Activated naive CD8-positive, alpha-beta T cell (primary cell): ENCODE data around the gene MCTP1.

ENCODE experiments used
- H3K27ac Mint-ChIP-seq: one replicate; pipeline ENCODE4 v1.8.0; 2021; ENCODE audit warnings: mixed read lengths
- H3K27me3 Mint-ChIP-seq: one replicate; pipeline ENCODE4 v1.8.0; 2021; ENCODE audit warnings: mixed read lengths
- H3K36me3 Mint-ChIP-seq: one replicate; pipeline ENCODE4 v1.8.0; 2021; ENCODE audit warnings: mixed read lengths
- H3K4me1 Mint-ChIP-seq: one replicate; pipeline ENCODE4 v1.8.0; 2021; ENCODE audit warnings: low read depth, mixed read lengths
- H3K4me3 Mint-ChIP-seq: one replicate; pipeline ENCODE4 v1.8.0; 2021; ENCODE audit warnings: mild to moderate bottlenecking, mixed read lengths
- H3K9me3 Mint-ChIP-seq: one replicate; pipeline ENCODE4 v1.8.0; 2021; ENCODE audit warnings: low read depth, mixed read lengths

The MCTP1 gene

DNA sequence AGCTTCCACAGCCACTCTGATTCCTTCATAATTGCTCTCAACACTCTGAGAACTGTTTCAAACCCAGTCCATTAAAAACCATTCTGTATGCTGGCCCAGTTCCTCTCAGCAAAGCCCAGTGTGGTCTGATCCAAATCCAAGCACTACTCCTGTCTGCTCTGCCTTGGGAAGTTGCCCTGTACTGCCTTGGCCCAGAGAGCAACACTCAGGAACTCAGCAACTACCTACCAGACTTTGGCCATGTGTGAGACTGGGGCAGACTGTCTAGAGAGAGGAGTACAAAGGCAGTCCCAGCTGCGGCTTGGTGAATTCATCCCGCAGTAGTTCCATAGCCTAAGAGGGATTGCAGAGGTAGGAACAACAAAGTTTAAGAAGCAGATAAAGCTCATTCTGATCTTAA is 214.4 kb downstream of the MCTP1 start:
- no peak overlapping the region for H3K27ac Mint-ChIP-seq
- no peak overlapping the region for H3K4me3 Mint-ChIP-seq
- H3K4me1 Mint-ChIP-seq = no peaks in the 10 kb centered on the region
- no peaks in the 10 kb centered on the region for H3K27me3 Mint-ChIP-seq
- no peaks in the 10 kb centered on the region for H3K9me3 Mint-ChIP-seq
- no peaks in the 10 kb centered on the region for H3K36me3 Mint-ChIP-seq

- no peaks in the 10 kb centered on the region for H3K9me3 Mint-ChIP-seq
- no peaks in the 10 kb centered on the region for H3K4me1 Mint-ChIP-seq
- no peak overlapping the region for H3K4me3 Mint-ChIP-seq
Observed at GRCh38 chr5:95069948-95070347, 214.9 kb downstream of the MCTP1 start.

GRCh38 chr5:95069021-95069420 is 215.9 kb downstream of the MCTP1 start:
- H3K9me3 Mint-ChIP-seq = no peaks in the 10 kb centered on the region
- no peaks in the 10 kb centered on the region for H3K36me3 Mint-ChIP-seq
- no peaks in the 10 kb centered on the region for H3K27me3 Mint-ChIP-seq
- no peak overlapping the region for H3K27ac Mint-ChIP-seq
- H3K4me1 Mint-ChIP-seq = no peaks in the 10 kb centered on the region
- no peak overlapping the region for H3K4me3 Mint-ChIP-seq

More at GRCh38 chr5:95069948-95070347, 214.9 kb downstream of the MCTP1 start:
- H3K27ac Mint-ChIP-seq = no peak overlapping the region
- no peaks in the 10 kb centered on the region for H3K36me3 Mint-ChIP-seq
- no peaks in the 10 kb centered on the region for H3K27me3 Mint-ChIP-seq

GRCh38 chr5:95068289-95068910 is 216.5 kb downstream of the MCTP1 start:
- Mint-ChIP-seq H3K27ac (no peak overlapping the region), H3K36me3 (no peaks in the 10 kb centered on the region), H3K9me3 (no peaks in the 10 kb centered on the region), H3K4me1 (no peaks in the 10 kb centered on the region), H3K27me3 (no peaks in the 10 kb centered on the region), H3K4me3 (no peak overlapping the region)

DNA sequence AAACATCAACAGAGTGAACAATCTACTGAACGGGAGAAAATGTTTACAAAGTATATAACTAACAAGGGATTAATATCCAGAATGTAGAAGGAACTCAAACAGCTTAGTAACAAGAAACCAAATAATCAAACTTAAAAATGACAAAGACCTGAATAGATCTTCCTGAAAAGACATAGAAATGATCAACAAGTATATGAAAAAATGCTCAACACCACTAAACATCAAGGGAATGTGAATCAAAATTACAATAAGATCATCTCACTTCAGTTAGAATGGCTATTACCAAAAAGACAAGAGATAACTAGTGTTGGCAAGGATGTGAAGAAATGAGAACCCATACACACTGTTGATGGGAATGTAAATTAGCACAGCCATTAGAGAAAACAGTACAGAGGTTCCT is 218.8 kb downstream of the MCTP1 start:
- H3K27ac Mint-ChIP-seq = no peak overlapping the region
- H3K36me3 Mint-ChIP-seq = no peaks in the 10 kb centered on the region
- H3K4me1 Mint-ChIP-seq = no peaks in the 10 kb centered on the region
- no peaks in the 10 kb centered on the region for H3K9me3 Mint-ChIP-seq
- H3K27me3 Mint-ChIP-seq = no peaks in the 10 kb centered on the region
- no peak overlapping the region for H3K4me3 Mint-ChIP-seq

DNA sequence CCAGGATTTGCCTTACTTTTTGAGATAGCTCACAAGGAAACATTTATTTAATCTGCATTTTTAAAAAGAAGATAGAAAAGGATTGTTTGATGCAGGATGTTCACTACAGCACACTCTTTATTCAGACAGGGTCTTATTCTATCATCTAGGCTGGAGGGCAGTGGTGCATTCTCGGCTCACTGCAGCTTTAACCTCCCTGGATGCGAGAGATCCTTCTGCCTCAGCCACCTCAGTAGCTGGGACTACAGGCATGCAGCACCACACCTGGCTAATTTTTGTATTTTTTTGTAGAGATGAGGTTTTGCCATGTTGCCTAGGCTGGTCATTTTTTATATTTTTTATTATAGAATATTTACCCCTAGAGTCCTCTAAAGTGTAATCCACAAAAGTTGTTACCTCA is 221.4 kb downstream of the MCTP1 start:
- no peak overlapping the region for H3K4me3 Mint-ChIP-seq
- no peak overlapping the region for H3K27ac Mint-ChIP-seq
- peaks cover 2% of the 10 kb centered on the region for H3K27me3 Mint-ChIP-seq
- no peaks in the 10 kb centered on the region for H3K4me1 Mint-ChIP-seq
- H3K36me3 Mint-ChIP-seq = no peaks in the 10 kb centered on the region
- H3K9me3 Mint-ChIP-seq = no peaks in the 10 kb centered on the region

DNA sequence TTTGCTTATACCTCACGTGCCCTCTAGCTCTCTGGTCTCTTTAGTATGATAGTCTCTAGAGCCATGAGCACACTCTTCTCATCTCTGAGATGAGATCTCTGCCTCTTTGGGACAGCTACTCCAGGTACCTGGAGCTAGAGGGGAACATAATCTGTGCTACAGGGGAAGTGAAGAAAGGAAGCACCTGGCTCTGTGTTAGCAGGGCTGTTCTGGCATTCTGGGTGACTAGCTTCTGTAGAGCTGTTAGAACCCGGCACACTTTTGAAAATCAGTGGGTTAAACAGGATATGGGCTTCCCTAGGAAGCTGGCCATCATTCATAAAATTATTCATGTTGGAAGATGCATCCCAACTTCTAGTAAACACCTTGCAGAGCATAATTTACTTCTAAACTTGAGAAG is 224.8 kb downstream of the MCTP1 start:
- no peaks in the 10 kb centered on the region for H3K36me3 Mint-ChIP-seq
- peaks cover 2% of the 10 kb centered on the region for H3K27me3 Mint-ChIP-seq
- H3K27ac Mint-ChIP-seq = no peak overlapping the region
- H3K9me3 Mint-ChIP-seq = no peaks in the 10 kb centered on the region
- no peak overlapping the region for H3K4me3 Mint-ChIP-seq
- H3K4me1 Mint-ChIP-seq = no peaks in the 10 kb centered on the region

- H3K9me3 Mint-ChIP-seq = no peaks in the 10 kb centered on the region
- H3K4me3 Mint-ChIP-seq = no peak overlapping the region
- no peaks in the 10 kb centered on the region for H3K36me3 Mint-ChIP-seq
- peaks cover 2% of the 10 kb centered on the region for H3K27me3 Mint-ChIP-seq
- no peaks in the 10 kb centered on the region for H3K4me1 Mint-ChIP-seq
- no peak overlapping the region for H3K27ac Mint-ChIP-seq
Observed at GRCh38 chr5:95059636-95060035, 225.3 kb downstream of the MCTP1 start.

DNA sequence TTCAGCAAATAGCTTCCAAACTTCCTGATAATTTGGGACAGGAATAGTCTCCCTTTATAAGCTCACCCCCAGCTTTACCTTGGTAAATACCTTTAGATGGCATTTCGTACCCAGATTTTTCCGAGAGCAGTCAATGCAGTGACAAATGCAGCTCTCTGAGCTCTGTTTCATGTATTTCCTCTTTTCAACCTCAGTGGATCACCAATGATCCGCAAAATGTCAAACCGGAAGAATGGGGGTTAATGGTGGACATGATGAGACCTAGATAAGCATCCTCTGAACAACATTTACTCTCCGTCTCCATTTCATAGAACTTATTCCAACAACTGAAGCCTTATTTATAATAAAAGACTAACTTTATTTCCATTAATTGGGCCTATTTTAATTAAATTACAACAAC is 227.3 kb downstream of the MCTP1 start:
- Mint-ChIP-seq H3K27me3 (peaks cover 2% of the 10 kb centered on the region), H3K4me1 (no peaks in the 10 kb centered on the region), H3K36me3 (no peaks in the 10 kb centered on the region), H3K4me3 (no peak overlapping the region), H3K27ac (no peak overlapping the region), H3K9me3 (no peaks in the 10 kb centered on the region)

- H3K9me3 Mint-ChIP-seq = no peaks in the 10 kb centered on the region
- no peak overlapping the region for H3K27ac Mint-ChIP-seq
- H3K36me3 Mint-ChIP-seq = no peaks in the 10 kb centered on the region
- no peaks in the 10 kb centered on the region for H3K4me1 Mint-ChIP-seq
- H3K27me3 Mint-ChIP-seq = no peaks in the 10 kb centered on the region
- H3K4me3 Mint-ChIP-seq = no peak overlapping the region
Observed at GRCh38 chr5:95053253-95053652, 231.6 kb downstream of the MCTP1 start.

- H3K36me3 Mint-ChIP-seq = no peaks in the 10 kb centered on the region
- H3K4me3 Mint-ChIP-seq = no peak overlapping the region
- no peaks in the 10 kb centered on the region for H3K27me3 Mint-ChIP-seq
- no peaks in the 10 kb centered on the region for H3K4me1 Mint-ChIP-seq
- no peak overlapping the region for H3K27ac Mint-ChIP-seq
- H3K9me3 Mint-ChIP-seq = no peaks in the 10 kb centered on the region
Observed at GRCh38 chr5:95050708-95051107, 234.2 kb downstream of the MCTP1 start.

DNA sequence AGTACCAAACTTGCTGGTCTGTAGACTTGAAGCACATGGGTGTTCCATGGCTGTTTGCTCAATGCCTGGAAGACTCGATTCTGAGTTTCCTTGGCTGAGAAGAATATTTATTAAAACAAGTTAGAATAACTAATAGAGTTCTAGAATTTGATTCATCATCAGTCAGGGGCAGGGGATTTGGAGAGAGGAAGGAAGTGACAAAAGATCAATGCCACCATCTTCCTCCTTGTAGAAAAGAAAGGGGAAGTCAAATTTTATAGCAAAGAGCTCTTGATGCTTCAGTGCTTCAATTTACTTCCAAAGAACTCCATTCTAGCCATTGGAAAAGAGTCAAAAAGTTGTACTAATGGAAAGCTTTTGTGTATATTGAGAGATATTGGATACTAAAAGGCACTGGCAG is 236.3 kb downstream of the MCTP1 start:
- Mint-ChIP-seq H3K4me1 (no peaks in the 10 kb centered on the region), H3K27ac (no peak overlapping the region), H3K27me3 (no peaks in the 10 kb centered on the region), H3K36me3 (no peaks in the 10 kb centered on the region), H3K4me3 (no peak overlapping the region), H3K9me3 (no peaks in the 10 kb centered on the region)

- Mint-ChIP-seq H3K27me3 (no peaks in the 10 kb centered on the region), H3K27ac (no peak overlapping the region), H3K4me3 (no peak overlapping the region), H3K36me3 (no peaks in the 10 kb centered on the region), H3K4me1 (no peaks in the 10 kb centered on the region), H3K9me3 (no peaks in the 10 kb centered on the region)
Observed at GRCh38 chr5:95045181-95045965, 239.5 kb downstream of the MCTP1 start.

GRCh38 chr5:95044096-95044495 is 240.8 kb downstream of the MCTP1 start:
- Mint-ChIP-seq H3K4me3 (no peak overlapping the region), H3K4me1 (no peaks in the 10 kb centered on the region), H3K9me3 (no peaks in the 10 kb centered on the region), H3K36me3 (no peaks in the 10 kb centered on the region), H3K27me3 (no peaks in the 10 kb centered on the region), H3K27ac (no peak overlapping the region)

DNA sequence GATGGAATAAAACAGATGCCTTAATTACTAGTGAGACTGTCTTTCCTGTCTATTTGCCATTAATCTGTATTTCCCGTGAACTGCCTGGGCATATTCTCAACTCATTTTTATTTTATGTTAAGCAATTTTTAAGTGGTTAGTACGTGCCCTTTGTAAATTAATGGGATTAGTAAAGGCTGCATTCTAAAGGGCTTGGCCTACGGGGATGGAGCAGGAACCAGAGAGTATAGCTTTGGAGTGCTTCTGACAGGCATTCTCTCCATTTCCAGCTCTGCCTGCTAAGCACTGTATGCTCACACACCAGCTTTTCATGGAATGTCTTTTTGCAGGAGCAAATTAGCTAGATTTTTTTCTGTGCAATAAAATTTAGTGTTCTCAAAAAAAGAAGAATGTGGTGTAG is 241.2 kb downstream of the MCTP1 start:
- no peaks in the 10 kb centered on the region for H3K4me1 Mint-ChIP-seq
- no peaks in the 10 kb centered on the region for H3K36me3 Mint-ChIP-seq
- no peaks in the 10 kb centered on the region for H3K27me3 Mint-ChIP-seq
- no peaks in the 10 kb centered on the region for H3K9me3 Mint-ChIP-seq
- no peak overlapping the region for H3K4me3 Mint-ChIP-seq
- no peak overlapping the region for H3K27ac Mint-ChIP-seq

DNA sequence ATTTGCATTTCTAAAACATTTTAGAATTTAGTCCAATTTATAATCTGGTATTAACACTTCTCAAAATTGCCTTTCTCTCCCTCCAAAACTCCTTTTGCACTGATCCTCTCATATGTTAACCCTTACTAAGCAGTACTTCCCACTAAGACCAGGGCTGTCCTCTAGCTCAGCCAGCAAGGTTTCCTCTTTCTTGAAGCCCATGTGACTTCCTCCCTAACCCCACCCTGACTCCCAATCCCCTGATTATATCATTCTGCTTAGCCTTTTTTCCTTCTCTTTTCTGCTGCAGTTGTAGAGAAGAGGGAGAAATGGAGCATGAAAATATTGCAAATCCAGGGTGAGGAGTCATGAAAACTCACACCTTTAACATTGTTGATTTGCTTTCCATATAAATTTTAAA is 241.7 kb downstream of the MCTP1 start:
- H3K4me3 Mint-ChIP-seq = no peak overlapping the region
- H3K9me3 Mint-ChIP-seq = no peaks in the 10 kb centered on the region
- no peak overlapping the region for H3K27ac Mint-ChIP-seq
- no peaks in the 10 kb centered on the region for H3K27me3 Mint-ChIP-seq
- H3K36me3 Mint-ChIP-seq = no peaks in the 10 kb centered on the region
- no peaks in the 10 kb centered on the region for H3K4me1 Mint-ChIP-seq
